ENCODE results near the gene FGD3.

- no peak for TF ChIP-seq BHLHE40 (IDR thresholded peaks at IDR 0.05; ENCODE audit: low read depth, low read length)
- no peak for TF ChIP-seq CTCF (IDR thresholded peaks at IDR 0.05)
- no peak for TF ChIP-seq MYC (IDR thresholded peaks at IDR 0.05; ENCODE audit: borderline replicate concordance, low read length)
- no peak for TF ChIP-seq CEBPB (IDR thresholded peaks at IDR 0.05)
- no peak for TF ChIP-seq ELK1 (IDR thresholded peaks at IDR 0.05; ENCODE audit: low read depth, low read length)
- no peak for TF ChIP-seq POLR2A (IDR thresholded peaks at IDR 0.05; ENCODE audit: low read length)
- no peak for TF ChIP-seq PHF8 (IDR thresholded peaks at IDR 0.05; ENCODE audit: borderline replicate concordance, low read depth)
- TF ChIP-seq MAX (IDR thresholded peaks at IDR 0.05) = no peak
- TF ChIP-seq JUN (IDR thresholded peaks at IDR 0.05) = no peak
- no peak for TF ChIP-seq EP300 (IDR thresholded peaks at IDR 0.05)
These were observed 26.9 kb downstream of the FGD3 start for GRCh38 chr9:92974161-92974661.

Measured in A549 (cell line).